HG02678 (cell line): Measurements from ENCODE around the gene ACTN2.
"Not testable (repeated sequence)": the region's sequence is repeated elsewhere in the genome, so short reads cannot be mapped to it uniquely, and the experiment has no call there.

Experiments
- ATAC-seq: cut with Tn5 transposase; IDR thresholded peaks from one replicate; pipeline ENCODE4 v1.9.1; 2021; ENCODE audit warnings: mild to moderate bottlenecking, moderate library complexity; ENCODE audit not compliant: unreplicated experiment

ACTN2 gene

DNA sequence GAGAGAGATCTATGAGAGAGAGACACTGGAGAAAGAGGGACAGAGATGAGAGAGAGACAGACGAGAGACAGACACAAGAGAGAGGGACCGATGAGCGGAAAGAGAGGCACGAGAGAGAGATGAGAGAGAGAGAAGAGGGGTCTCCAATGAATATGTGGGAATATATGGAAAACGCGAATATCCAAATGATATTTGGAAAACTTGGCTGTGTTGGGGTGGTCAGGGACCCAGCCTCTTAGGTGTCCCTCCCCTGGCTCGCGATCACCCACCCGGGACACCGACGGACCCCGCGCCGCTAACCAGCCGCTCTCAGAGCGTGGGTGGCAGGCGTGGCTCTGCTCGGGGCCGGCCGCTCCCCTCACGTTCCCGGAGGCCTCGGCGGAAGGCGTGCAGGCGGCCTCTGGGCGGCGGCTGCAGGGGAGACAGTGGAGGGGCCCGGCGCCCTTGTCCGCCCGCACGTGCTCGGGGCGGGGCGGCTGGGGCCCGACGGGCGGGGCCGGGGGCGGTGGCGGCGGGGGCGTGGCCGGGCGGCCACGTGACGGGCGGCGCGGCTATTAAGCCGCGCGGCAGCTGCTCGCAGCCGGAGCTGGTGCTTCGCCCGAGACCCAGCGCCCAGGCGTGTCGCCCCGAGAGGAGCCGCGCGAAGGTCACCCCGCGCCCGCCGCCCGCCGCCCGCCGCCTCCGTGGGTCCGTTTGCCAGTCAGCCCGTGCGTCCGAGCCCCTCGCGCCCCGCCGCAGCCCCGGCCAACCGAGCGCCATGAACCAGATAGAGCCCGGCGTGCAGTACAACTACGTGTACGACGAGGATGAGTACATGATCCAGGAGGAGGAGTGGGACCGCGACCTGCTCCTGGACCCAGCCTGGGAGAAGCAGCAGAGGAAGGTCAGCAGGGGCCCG lies at the start of gene ACTN2:
ACTN2 (plus strand) TSS at position 583 of the 898 bp plus-strand sequence; CDS start at position 758, 175 bp downstream.
- ATAC-seq, result peak; percentile 90

GRCh38 chr1:236638945-236639344 lies 47.4 kb upstream of the ACTN2 start:
- ATAC-seq, result no peak

DNA sequence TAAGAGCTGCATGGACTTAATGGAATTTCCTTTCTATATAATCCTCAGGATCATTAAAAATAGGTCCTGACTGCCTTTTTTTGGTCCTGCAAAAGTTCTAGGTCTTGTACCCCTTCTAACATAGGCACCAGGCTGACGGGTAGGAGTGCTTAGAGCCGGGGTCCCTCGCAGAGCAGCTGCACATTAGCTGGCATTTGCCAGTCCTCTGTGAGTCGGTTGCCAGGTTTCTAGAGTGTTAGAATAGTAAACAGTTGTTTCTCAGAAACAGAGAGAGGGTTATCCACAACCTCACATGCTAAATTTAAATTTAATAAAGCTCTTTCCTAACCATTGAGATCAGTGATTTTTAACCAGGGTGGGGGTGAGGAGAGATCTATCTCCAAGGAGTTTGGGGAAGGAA lies 46.6 kb upstream of the ACTN2 start:
- ATAC-seq, result no peak

GRCh38 chr1:236642763-236643162 lies 43.5 kb upstream of the ACTN2 start:
- ATAC-seq, result no peak

GRCh38 chr1:236645016-236645680 lies 41.2 kb upstream of the ACTN2 start:
- ATAC-seq, result no peak

DNA sequence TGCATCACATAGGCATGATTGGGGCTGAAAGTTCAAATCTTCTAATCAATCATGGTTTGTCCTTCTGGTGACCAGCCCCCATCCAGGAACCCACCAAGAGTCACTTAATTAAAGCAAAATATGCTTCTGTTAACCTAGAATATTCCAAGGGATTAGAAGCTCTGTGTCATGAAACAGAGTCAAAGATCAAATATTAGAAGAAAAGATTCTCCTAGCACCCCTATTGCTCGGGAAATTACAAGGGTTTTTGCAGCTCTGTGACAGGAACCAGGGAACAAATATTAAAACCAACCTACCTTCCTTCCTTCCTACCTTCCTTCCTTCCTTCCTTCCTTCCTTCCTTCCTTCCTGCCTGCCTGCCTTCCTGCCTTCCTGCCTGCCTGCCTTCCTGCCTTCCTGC lies 31.8 kb upstream of the ACTN2 start:
- ATAC-seq, result no peak

- no peak for ATAC-seq
These were observed 31.3 kb upstream of the ACTN2 start for GRCh38 chr1:236654957-236655356.

GRCh38 chr1:236657398-236657797 lies 28.9 kb upstream of the ACTN2 start:
- ATAC-seq, result no peak

DNA sequence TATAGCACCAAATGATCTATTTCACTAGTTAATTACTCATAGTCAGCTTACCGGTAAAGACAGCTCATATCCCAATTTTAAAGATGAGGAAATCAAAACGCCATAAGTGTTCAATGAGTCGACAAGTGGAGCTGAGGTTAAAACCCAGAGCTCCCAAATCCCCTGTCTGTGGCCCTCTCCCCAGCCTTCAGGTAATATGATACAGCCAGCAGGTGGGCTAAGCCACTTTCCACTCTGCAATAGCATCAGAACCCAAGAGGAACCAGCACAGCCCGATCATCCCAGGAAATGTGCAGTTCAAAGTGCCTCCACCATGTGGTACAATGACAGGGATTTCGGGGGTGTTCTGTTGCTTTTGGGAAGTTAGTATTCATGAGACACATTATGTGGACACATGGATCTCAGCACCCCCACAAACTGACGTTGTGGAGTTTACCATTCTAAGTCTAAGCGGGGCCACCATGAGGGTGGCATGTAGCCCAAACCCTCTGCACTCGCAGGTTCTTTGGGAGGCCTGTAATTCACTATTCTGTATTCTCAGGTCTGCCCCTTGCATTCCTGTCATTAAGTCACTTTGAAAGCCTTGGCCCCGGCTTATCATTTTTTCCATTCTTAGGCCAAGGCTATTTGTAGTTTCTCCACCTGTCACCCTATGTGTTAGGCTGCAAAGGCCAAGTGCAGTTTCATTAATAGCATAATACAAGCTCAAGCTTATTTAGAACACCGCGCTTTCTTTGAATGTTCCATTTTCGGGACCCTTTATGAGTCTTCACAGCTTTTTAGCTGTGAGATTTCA lies 26.3 kb upstream of the ACTN2 start:
- no peak for ATAC-seq

DNA sequence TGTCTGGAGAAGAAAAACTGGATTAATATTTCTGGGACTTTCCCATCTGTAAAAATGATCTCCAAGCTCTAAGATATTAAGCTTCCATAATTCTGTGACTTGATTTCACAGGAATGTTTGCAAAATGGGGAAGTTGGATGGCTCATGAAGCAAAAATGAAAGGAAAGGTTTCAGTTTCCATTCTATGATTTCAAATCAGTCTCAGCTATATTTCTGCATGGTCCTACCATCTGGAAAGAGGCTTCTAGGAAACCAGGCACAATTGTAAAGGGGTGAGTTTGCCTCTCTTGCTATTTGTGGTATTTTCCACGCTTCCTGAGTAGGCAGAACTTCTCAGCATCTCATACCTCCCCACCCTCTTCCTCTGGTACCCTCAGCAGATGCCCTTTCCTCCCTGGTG lies 22.4 kb upstream of the ACTN2 start:
- no peak for ATAC-seq

DNA sequence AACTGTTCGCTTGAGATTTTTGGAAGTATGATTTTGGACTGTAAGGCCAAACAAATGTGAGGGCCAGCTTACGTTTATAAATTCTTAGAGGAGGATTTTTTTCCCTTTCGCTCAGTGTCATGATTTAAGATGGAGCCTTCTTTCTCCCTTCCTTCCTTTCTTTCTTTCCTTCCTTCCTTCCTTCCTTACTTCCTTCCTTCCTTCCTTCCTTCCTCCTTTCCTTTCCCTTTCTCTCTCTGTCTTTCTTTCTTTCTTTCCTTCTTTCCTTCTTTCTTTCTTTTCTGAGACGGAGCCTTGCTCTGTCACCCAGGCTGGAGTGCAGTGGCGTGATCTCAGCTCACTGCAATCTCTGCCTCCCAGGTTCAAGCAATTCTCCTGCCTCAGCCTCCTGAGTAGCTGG lies 17.4 kb upstream of the ACTN2 start:
- not testable (repeated sequence) for ATAC-seq

GRCh38 chr1:236670060-236670459 lies 16.2 kb upstream of the ACTN2 start:
- ATAC-seq, result no peak

DNA sequence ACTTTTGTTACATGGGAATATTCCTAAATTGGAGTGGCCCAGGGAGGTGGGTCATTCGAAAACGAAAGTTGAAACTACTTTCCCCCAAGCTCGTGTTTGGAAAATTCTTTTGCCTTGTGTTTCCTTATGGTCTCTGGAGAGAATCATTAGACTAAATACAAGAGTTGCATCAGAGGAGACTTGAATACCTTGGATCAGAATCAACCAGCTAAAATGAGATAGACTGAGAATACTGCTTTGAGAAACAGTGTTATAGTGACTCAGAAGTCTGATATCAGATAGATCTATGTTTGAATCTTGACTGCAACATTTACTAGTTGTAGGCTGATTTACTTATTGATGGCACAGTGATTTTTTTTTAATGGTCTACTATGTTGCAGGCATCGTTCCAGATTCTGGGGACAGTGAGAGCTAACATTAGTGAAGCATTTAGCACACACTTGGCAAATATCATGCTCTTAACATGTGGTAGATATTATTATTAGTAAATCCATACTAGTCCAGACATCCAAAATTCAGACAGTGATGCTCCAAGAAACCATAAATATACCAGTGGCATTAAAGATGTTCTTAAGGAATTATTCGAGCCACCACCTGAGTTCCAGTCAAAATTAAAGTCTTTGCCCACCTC lies 12.9 kb upstream of the ACTN2 start:
- ATAC-seq, result no peak

DNA sequence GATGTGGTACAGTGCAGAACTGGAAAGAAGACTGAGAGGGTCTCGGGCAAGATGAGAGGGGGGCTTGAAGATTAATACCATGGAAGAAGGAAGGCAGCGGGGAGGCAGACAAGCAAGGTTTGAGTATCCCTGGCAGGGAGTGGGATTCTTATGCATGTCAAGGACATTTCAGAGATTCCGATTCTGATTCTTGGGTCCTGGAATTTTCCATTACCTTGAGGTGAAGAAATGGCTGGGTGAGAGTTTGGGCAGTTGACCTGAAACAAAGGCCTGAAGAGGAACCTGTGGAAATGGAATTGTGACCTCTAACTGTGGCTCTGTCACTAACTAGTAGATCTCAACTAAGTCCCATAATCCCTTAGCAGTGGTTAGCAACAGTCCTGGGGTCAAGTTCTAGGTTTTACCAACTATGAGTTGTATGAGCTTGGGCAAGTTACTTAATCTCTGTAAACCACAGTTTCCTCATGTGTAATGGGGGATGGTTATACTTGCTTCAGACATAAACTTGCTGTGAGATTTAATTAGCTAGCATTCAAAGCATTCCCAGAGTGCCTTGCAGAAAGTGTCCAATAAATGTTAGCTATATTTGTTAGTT lies 8.6 kb upstream of the ACTN2 start:
- ATAC-seq, result no peak

DNA sequence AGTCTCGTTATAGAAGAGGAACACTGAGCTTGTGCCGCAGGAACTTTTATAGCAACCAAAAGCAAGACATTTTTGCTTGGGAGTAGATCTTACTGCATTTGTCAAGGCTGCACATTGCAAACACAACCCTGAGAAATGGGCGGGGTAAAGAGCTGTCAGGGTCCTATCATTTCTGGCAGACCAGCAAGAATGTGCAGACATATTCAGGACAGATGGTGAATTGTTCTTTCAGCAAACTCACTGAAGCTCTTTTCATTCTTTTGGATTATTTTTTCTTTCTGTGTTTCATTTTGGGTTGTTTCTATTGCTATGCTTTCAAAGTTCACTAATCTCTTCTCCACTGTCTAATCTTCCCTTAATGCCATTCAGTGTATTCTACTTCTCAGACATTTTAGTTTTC lies 5.1 kb upstream of the ACTN2 start:
- no peak for ATAC-seq

GRCh38 chr1:236685205-236685916 lies 938 bp upstream of the ACTN2 start:
- no peak for ATAC-seq

DNA sequence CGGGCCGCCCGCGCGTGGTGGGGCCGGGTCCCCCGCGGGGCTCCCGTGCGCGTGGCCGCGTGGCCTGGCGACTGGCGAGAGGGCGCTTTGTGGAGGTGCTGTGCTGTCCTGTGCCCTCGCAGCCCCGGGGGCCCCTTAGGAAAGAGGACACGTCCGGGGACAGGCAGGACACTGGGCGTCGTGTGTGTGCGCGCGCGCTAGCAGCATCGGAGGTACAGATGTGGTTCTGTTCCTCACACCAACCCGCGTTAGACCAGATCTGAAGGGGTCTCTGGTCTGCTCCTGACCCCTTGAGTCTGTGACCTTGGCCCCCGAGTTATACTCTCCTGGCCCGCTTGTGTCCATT lies 489 bp downstream of the ACTN2 start:
- no peak for ATAC-seq

GRCh38 chr1:236687273-236687672 lies 974 bp downstream of the ACTN2 start:
- ATAC-seq, result no peak

- no peak for ATAC-seq
These were observed 2.4 kb downstream of the ACTN2 start for GRCh38 chr1:236688705-236689104.
